ENCODE measurements around the gene SLC26A4. TPM values are rescaled to one million over a fixed set of nuclear protein-coding genes. Genes with fewer than 3 reads are reported as not detected.
A peak's percentile ranks its signal among the peaks of the same experiment; 100 is the strongest.

The SLC26A4 gene
- total RNA-seq, 6 donors from 2014 or later: 0.11 to 1.0 (median 0.56) TPM

DNA sequence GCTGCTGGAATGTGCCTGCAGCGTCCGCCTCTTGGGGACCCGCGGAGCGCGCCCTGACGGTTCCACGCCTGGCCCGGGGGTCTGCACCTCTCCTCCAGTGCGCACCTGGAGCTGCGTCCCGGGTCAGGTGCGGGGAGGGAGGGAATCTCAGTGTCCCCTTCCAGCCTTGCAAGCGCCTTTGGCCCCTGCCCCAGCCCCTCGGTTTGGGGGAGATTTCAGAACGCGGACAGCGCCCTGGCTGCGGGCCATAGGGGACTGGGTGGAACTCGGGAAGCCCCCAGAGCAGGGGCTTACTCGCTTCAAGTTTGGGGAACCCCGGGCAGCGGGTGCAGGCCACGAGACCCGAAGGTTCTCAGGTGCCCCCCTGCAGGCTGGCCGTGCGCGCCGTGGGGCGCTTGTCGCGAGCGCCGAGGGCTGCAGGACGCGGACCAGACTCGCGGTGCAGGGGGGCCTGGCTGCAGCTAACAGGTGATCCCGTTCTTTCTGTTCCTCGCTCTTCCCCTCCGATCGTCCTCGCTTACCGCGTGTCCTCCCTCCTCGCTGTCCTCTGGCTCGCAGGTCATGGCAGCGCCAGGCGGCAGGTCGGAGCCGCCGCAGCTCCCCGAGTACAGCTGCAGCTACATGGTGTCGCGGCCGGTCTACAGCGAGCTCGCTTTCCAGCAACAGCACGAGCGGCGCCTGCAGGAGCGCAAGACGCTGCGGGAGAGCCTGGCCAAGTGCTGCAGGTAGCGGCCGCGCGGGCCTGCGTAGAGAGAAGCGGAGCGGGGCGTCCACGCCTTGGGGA, 645 bp downstream of the SLC26A4 start:
- H3K36me3 ChIP-seq: no peaks in the 10 kb centered on the region
- WGBS, 2 donors: 3% methylated on average over 30 to 40 of the region's 73 CpGs
- DNase-seq (peak; percentile 51 to 88), ATAC-seq (ENCODE audit: low FRiP score in 2 of 2) (peak; percentile 71 to 74)
- H3K27ac ChIP-seq: no peak overlapping the region
- peak overlapping the region; percentile 16 to 58 (median 44) for H3K4me3 ChIP-seq
- peaks cover 0 to 17% (median 10%) of the 10 kb centered on the region in 4 donors for H3K27me3 ChIP-seq
- H3K4me1 ChIP-seq: peaks cover 17 to 20% (median 19%) of the 10 kb centered on the region in 4 donors
- no peaks in the 10 kb centered on the region for H3K9me3 ChIP-seq
- TF ChIP-seq POLR2AphosphoS5 (IDR thresholded peaks at IDR 0.05) (no peak), EP300 (IDR thresholded peaks at IDR 0.05) (no peak), POLR2A (IDR thresholded peaks at IDR 0.05) (no peak)
- TF ChIP-seq, protein P1, sequence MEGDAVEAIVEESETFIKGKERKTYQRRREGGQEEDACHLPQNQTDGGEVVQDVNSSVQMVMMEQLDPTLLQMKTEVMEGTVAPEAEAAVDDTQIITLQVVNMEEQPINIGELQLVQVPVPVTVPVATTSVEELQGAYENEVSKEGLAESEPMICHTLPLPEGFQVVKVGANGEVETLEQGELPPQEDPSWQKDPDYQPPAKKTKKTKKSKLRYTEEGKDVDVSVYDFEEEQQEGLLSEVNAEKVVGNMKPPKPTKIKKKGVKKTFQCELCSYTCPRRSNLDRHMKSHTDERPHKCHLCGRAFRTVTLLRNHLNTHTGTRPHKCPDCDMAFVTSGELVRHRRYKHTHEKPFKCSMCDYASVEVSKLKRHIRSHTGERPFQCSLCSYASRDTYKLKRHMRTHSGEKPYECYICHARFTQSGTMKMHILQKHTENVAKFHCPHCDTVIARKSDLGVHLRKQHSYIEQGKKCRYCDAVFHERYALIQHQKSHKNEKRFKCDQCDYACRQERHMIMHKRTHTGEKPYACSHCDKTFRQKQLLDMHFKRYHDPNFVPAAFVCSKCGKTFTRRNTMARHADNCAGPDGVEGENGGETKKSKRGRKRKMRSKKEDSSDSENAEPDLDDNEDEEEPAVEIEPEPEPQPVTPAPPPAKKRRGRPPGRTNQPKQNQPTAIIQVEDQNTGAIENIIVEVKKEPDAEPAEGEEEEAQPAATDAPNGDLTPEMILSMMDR (IDR thresholded peaks at IDR 0.05): peak in 1 of 6 experiments; percentile 17

DNA sequence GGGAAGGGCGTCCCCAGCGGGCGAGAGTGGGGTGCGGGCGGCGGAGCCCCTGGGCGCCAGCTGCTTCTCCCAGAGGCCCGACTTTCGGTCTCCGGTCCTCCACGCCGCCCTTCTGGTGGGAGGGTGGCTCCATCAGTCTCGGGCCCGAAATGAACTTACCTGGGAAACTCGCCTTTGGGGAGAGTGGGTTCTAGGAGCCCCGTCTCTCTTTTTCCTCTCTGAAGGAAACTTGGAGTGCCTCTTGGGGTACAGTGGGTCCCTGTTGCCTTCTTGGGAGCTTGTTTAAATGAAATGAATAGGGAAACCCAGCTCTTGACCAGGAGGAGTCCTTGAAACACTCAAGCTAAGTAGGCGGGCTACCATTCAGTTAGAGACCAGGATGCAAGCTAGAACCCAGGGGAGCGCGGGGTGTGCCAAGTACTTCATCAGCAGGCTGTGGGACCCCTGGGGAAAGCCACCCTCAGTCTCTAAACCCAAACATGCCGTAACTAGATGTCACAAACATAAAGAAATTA, 1.3 kb downstream of the SLC26A4 start:
- H3K4me3 ChIP-seq: peak overlapping the region; percentile 16 to 58 (median 44)
- H3K9me3 ChIP-seq: no peaks in the 10 kb centered on the region
- H3K4me1 ChIP-seq: peaks cover 17 to 20% (median 19%) of the 10 kb centered on the region in 4 donors
- DNase-seq (no peak), ATAC-seq (ENCODE audit: low FRiP score in 2 of 2) (no peak)
- H3K36me3 ChIP-seq: no peaks in the 10 kb centered on the region
- peaks cover 0 to 17% (median 10%) of the 10 kb centered on the region in 4 donors for H3K27me3 ChIP-seq
- H3K27ac ChIP-seq: no peak overlapping the region
- TF ChIP-seq POLR2AphosphoS5 (IDR thresholded peaks at IDR 0.05) (no peak), EP300 (IDR thresholded peaks at IDR 0.05) (no peak), POLR2A (IDR thresholded peaks at IDR 0.05) (no peak)
- TF ChIP-seq, protein P1 (IDR thresholded peaks at IDR 0.05): no peak
- WGBS, 2 donors: 10 to 14% methylated on average over 15 to 18 of the region's 20 CpGs

DNA sequence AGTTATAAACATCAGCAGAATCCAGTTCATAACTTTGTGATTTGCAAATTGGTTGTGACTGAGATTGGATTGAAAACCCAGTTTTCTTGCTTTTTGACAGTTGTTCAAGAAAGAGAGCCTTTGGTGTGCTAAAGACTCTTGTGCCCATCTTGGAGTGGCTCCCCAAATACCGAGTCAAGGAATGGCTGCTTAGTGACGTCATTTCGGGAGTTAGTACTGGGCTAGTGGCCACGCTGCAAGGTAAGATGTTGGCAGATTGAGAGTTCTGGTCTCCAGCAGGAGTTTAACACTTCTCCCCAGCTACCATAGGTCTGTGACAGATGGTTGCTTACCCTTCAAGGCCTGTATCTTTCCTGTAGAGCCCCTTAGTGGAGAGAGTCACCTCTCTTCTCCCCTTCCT, 2.6 kb downstream of the SLC26A4 start:
- Histone ChIP-seq H3K36me3 (no peaks in the 10 kb centered on the region), H3K27ac (no peak overlapping the region), H3K4me3 (no peak overlapping the region), H3K4me1 (peaks cover 17 to 20% (median 19%) of the 10 kb centered on the region in 4 donors), H3K9me3 (no peaks in the 10 kb centered on the region), H3K27me3 (peaks cover 0 to 17% (median 10%) of the 10 kb centered on the region in 4 donors)
- TF ChIP-seq POLR2AphosphoS5 (IDR thresholded peaks at IDR 0.05) (no peak), POLR2A (IDR thresholded peaks at IDR 0.05) (no peak), EP300 (IDR thresholded peaks at IDR 0.05) (no peak)
- TF ChIP-seq, protein P1 (IDR thresholded peaks at IDR 0.05): no peak
- no peak for DNase-seq
- no peak for ATAC-seq (ENCODE audit: low FRiP score in 2 of 2)
- 83 to 87% methylated on average over 4 of the region's 4 CpGs for WGBS, 2 donors

DNA sequence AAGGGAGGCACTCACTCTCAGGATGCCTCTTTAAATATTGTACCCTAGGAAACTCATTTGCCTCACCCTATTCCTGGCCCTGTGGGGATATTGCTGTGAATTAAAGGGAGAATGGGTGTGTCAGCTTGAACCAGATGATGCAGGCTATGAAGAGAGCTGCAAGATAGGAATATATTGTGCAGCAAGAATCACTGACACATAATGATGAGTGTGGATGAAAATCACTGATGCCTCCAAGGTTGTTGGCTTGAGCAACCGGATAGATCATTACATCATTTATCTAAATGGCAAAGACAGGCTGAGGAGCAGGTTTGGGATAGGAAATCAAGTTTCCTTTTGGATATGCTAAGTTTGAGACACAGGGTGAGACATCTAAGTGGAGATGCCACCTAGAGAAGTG, 6.2 kb downstream of the SLC26A4 start:
- DNase-seq (no peak), ATAC-seq (ENCODE audit: low FRiP score in 2 of 2) (no peak)
- WGBS, 2 donors: 81 to 95% methylated on average over 1 of the region's 1 CpG
- H3K36me3 ChIP-seq: no peaks in the 10 kb centered on the region
- H3K27ac ChIP-seq: no peak overlapping the region
- no peaks in the 10 kb centered on the region for H3K9me3 ChIP-seq
- H3K27me3 ChIP-seq: peaks cover 0 to 3% (median under 1%) of the 10 kb centered on the region in 4 donors
- H3K4me3 ChIP-seq: no peak overlapping the region
- no peak for TF ChIP-seq POLR2AphosphoS5 (IDR thresholded peaks at IDR 0.05)
- TF ChIP-seq, protein P1 (IDR thresholded peaks at IDR 0.05): no peak
- no peak for TF ChIP-seq POLR2A (IDR thresholded peaks at IDR 0.05)
- TF ChIP-seq EP300 (IDR thresholded peaks at IDR 0.05): no peak
- H3K4me1 ChIP-seq: peaks cover 2 to 5% (median 3%) of the 10 kb centered on the region in 4 donors
